ENCODE results near the gene EFHC1. TPM values are rescaled to one million over a fixed set of nuclear protein-coding genes. Genes with fewer than 3 reads are reported as not detected.
A peak's percentile ranks its signal among the peaks of the same experiment; 100 is the strongest.
"Not testable (repeated sequence)": the region's sequence is repeated elsewhere in the genome, so short reads cannot be mapped to it uniquely, and the experiment has no call there.

Gene EFHC1, protein sequence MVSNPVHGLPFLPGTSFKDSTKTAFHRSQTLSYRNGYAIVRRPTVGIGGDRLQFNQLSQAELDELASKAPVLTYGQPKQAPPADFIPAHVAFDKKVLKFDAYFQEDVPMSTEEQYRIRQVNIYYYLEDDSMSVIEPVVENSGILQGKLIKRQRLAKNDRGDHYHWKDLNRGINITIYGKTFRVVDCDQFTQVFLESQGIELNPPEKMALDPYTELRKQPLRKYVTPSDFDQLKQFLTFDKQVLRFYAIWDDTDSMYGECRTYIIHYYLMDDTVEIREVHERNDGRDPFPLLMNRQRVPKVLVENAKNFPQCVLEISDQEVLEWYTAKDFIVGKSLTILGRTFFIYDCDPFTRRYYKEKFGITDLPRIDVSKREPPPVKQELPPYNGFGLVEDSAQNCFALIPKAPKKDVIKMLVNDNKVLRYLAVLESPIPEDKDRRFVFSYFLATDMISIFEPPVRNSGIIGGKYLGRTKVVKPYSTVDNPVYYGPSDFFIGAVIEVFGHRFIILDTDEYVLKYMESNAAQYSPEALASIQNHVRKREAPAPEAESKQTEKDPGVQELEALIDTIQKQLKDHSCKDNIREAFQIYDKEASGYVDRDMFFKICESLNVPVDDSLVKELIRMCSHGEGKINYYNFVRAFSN
- 44.1 TPM for total RNA-seq (ENCODE audit: insufficient read depth, low replicate concordance)

DNA sequence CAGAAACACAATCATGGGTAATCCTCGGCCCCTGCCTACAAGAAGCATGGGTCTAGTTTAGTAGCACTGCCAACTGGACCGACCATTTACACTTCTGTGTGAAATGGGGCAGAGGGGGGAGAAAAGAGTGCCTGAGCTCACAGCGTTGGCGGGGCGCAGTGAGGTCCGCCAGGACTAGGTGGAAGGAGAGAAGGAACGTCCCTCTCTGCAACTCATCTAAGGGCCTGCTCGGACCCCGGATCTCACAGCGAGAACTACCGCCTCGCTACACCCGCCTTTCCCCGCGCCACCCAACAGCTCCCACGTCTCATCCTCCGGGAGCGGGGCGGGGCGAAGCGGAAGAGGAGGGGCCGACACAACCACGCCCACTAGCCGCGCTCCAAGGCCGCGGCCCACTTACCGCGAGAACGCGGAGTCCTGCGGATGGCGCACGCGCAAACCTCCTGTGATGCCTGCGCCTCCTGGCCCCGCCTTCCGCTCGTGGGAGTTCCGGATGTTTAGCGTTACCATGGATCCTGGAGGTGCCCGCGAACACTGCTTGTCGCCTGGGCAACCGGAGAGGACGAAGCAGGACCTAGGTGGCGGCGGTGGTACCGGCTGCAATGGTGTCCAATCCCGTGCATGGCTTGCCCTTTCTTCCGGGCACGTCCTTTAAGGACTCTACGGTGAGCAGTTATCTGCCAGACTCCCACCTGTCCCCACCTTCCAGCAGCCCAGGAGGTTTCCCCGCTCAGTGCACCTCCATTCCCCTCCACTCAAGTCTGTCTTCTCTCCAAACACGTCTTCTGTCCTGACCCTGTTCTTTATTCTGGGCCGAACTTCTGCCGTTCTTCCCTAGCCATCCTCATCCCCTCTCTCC lies at the start of gene EFHC1:
EFHC1 (plus strand) TSS at position 534 of the 859 bp plus-strand sequence; CDS start at position 603, 69 bp downstream.
- DNase-seq (ENCODE audit: low spot score): peak; percentile 99

DNA sequence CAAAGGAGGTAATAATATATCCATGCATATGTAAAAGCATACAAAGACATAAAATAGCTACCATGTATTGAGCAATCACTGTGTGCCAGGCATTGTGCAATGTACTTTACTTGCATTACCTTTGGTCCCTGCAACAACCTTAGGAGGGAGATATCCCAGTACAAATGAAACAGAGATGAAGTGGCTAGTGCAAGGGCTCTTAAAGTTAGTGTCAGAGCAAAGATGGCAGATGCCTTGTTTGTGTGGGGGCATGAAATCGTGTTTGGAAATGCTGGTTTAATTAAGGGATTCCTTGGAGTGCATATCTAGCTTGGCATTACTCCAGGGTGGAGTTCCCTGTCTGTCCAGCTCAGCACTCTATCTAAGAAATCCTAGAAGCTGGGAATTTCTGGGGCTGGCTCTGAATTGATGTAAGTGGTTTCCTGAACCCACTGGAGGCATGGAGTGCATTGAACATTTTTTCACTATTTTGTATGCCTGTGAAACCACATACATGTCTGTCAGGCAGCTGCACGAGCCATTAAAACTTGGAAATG lies 48.4 kb upstream of the EFHC1 start:
- DNase-seq (ENCODE audit: low spot score): peak; percentile 58

DNA sequence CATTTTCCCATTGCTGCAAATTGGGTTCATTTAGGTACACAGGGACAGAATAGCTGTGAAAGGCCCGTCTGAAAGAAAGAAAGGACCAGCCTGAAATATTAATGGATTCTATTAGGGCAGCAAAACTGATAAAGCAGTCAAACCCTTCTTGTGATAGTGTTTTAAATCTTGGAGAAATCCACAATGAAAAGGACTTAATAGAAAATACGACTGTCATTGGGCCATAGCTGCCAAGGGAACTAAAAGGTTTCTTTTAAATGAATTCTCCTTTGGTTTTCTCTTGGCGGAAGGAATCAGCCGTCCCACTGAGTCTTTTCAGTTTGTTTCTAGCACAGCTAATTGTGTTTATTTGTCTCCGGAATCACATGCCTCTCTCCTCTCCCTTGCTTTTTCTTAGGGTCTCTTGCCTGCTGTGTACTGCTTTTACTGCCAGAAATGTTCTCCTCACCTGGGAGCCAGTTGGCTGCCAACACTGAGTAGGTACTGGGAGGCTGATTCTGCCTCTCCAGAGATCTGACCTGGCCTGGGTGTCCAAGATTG lies 46.9 kb upstream of the EFHC1 start:
- no peak for DNase-seq (ENCODE audit: low spot score)

DNA sequence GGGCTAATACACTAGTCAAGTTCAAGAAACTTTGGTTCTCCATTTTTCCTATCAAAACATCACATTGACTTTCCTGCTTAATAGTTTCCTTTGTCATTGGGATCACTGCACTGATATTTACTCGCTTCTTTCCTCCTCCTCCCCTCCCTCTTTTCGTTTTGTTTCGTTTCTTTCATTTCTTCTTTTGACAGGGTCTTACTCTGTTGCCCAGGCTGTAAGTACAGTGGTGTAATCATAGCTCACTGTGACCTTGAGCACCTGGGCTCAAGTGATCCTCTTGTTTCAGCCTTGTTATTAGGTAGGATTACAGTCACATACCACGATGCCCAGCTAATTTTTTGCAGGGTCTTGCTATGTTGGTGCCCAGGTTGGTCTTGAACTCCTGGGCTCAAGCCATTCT lies 45.9 kb upstream of the EFHC1 start:
- DNase-seq (ENCODE audit: low spot score): no peak

DNA sequence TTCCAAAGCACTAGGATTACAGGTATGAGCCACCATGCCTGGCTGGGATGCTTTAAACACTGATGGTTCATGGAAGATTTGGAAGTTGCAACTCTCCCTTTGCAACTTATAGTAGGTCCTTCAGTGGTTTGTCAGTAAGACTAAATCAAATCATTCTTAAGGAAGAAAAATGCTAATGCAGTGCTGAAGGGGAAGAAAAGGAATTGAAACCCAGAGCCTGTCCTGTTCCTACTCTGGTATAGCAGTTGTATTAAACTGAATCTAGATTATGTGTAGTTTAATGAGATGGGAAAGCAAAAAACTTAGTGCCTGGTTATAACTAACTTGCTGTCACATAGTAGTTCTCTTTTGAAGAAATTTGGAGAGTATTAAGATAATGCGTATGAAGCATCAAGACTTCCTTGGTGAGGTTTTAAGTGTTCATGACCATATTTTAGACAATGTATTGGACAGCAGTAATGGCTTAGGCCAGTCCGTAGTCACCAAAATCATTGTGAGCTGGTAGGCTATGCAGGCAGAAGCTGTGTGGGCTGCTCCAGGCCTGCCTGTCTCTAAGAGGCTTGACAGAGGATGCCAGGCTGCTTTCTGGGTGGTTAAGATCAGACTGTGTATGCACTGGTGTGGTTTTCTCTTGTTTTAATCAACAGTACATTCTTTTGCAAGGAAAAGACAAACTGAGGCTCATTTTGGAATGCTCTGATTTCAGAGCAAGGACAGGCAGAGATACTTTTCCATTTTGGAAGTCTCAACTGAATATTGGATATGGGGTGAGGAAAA lies 44.2 kb upstream of the EFHC1 start:
- DNase-seq (ENCODE audit: low spot score): no peak

DNA sequence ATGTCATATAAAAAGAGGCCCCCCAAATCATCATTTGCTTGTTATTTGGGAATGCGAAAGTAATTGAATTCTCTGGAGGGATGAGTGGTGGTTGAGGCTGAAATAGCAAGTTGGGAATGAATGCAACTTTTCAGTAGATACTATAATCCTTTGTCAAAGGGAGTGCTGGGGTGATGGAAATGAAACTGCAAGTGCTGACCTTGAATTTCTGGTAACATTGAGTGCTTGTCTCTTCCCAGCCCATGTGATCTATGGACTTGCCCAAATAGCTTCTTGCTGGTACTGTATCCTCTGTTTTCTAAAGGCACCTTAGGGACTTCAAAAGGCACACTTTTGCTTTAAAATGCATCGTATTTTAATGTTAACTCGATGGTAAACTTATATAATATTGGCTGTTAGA lies 43.4 kb upstream of the EFHC1 start:
- DNase-seq (ENCODE audit: low spot score): peak; percentile 20

DNA sequence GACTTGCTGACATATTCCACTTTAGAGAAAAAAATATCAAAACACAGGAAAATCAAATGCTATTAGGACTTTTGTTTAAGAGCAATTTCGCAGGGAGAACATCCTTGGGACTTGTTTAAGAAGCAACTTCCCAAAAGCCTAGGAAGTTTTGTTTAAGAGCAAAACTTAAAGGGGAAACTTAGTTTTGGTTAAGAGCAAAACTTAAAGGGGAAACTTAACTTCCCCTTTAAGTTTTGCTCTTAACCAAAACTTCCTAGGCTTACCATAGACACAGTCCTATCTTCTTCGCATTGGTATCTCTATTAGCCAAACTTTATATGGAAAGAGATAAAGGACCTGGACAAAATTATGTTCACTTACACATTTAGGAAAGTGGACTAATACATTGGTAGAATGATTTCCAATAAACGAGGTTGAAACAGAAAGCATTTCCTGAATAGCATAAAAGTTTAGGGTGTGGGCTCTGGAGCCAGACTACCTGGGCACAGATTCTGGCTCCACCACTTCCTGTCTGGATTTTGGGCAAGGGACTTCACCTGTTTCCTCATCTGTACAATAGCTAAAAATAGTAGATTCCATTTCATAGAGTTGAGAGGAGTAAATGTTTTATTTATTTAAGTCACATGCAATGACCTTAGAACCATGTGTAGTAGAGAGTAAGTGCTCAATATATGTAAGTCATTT lies 42.5 kb upstream of the EFHC1 start:
- no peak for DNase-seq (ENCODE audit: low spot score)

DNA sequence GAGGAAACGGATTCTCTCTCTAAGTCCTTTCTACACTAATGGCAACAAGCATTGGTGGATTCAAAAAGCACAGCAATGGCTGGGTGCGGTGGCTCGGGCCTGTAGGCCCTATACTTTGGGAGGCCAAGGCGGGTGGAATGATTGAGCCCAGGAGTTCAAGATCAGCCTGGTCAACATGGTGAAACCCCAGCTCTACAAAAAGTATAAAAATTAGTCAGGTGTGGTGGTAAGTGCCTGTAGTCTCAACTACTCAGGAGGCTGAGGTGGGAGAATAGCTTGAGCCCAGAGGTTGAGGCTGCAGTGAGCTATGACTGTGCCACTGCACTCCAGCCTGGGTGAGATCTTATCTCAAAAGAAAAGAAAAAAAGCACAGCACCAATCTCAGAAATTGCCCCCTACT lies 38.9 kb upstream of the EFHC1 start:
- no peak for DNase-seq (ENCODE audit: low spot score)

DNA sequence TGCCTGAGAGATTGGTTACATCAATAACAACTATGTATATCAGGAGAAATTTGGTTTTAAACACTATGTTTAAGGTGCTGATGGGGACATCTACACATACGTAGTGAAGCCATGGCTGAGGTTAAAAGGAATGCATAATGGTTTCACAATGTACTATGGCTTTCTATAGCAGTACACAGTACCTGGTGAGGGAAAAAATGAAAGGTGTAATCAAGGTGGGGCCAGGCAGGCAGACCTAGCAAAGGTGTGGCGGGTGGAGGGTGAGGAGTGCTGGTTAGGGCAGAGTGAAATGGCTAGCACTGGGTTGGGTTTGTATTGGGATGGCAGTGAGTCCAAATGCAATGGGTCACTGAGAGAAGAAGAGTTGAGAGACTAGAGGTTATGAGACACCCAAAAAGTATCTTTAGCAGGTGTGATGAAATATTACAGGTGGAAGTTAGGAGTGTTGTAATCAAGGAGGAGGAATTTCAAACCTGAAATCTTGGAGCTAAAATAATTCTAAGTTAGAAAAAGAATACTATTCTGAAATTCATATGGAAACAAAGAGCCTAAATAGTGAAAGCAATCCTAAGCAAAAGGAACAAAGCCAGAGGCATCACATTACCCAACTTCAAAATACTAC lies 35.9 kb upstream of the EFHC1 start:
- DNase-seq (ENCODE audit: low spot score): no peak

DNA sequence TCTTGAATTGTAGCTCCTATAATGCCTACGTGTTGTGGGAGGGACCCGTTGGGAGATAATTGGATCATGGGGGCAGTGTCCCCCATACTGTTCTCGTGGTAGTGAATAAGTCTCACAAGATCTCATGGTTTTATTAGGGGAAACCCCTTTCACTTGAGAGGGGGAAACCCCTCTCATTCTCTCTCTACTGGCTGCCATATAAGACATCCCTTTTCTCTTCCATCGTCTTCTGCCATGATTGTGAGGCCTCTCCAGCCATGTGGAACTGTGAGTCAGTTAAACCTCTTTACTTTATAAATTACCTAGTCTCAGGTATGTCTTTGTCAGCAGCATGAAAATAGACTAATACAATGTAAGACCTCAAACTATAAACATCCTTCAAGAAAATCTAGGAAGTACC lies 35.1 kb upstream of the EFHC1 start:
- no peak for DNase-seq (ENCODE audit: low spot score)

DNA sequence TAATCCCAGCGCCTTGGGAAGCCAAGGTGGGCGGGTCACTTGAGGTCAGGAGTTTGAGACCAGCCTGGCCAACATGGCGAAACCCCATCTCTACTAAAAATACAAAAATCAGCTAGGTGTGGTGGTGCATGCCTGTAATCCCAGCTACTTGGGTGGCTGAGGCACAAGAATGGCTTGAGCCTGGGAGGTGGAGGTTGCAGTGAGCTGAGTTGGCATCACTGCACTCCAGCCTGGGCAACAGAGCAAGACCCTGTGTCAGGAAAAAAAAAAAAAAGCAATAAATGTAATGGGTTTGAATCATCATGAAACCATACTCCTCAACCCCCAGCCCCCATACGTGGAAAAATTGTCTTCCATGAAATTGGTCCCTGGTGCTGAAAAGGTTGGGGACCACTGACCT lies 32.0 kb upstream of the EFHC1 start:
- DNase-seq (ENCODE audit: low spot score): not testable (repeated sequence)

DNA sequence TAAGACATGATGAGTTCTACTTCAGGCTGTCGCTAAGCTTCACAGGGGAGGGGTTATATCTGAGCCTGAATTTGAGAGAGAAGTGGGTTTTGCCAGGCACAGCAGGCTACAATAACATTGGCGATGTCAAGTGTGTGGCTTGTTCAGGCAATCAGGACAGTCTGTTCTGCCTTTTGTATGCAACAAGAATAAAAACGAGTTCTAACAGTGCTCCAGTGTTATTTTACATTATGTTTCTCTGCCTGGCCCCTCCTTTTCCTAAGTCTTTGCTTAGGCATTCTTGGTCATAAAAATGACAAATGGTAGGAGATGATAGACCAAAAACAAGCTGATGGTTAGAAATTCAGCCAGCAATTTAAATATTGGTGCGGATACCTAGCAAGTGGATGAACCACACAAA lies 31.4 kb upstream of the EFHC1 start:
- no peak for DNase-seq (ENCODE audit: low spot score)

DNA sequence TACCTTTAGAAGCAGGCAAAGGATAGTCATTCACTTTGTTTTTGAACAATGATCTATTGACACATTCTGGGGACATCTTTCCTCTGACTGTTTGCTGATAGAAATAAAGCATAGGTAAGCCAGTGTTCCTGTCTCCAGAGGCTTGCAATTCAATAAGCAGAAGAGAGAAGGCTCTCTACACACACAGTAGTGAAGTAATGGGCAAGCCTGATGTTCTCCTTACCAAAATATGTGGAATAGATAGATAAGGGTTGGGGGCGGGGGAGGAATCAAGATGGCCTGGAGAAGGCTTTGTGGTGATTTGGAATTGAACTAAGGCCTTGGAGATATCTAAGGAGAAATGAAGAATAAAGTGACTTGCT lies 30.9 kb upstream of the EFHC1 start:
- no peak for DNase-seq (ENCODE audit: low spot score)

DNA sequence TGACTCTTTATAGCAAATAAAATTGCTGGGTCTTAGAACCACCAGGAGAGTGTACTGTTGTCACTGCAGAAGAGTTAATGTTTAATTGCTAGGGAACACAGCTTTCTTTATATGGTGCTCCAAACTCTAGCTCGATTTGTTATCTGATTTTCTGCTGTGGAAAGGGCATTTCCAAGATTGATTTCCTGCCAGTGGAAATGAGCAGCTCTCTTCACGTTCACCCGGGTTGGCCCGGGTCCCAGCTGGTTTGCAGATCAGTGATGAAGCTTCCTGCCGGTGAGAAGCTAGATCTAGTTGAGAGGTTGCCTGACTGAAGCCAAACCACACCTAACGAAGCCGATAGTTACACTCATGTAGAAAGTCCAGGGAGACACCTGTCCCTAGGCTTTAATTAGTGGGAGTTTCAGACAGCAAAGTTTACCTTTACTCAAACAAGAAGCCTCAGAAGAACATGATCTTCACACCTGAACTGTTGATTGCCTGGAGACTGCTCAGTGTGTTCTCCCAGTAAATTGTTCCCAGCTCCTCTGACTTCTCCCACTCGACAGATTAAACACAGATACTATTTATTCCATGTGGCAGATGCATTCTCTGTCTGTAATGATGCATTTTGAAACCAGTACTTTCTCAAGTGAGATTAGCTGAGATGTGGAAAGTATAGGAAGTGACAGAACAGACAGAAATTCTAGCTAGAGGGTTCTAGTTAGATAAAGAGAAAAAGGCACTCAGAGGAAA lies 30.3 kb upstream of the EFHC1 start:
- DNase-seq (ENCODE audit: low spot score): peak; percentile 30

DNA sequence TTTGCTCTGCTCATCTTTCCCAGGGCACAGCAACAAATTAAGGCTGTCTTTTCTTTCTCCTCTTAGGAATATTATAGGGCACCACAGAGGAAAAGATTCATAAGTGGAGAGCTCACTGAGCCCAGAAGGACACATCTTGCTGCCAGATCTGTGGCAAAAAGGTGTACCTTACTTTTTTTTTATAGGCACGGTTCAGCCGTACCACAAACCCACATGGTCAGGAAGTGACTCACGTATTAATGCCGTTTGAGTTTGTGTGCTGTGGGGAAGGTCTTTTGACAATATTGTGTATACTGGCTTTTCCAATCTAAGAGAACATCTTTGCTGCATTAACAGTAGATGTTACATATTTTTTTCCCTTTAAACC lies 29.8 kb upstream of the EFHC1 start:
- no peak for DNase-seq (ENCODE audit: low spot score)

DNA sequence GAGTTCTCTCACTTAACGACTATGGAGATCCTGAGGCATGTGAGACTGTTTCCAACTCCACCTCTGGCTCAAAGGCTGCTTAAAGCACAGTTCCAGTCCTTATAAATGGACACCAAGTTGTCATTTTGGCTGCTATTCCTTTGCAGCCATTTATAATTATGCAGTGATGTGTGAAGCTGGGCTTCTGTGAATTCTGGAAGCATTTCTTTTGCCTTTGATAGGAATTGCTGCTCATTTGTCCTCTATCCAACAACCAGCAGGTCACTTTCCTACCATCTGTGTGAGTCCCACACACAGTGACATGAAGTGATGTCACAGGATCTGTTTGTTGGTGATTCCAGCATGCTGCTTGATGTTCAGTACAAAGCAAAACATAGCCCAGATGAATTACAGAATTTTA lies 28.5 kb upstream of the EFHC1 start:
- no peak for DNase-seq (ENCODE audit: low spot score)

DNA sequence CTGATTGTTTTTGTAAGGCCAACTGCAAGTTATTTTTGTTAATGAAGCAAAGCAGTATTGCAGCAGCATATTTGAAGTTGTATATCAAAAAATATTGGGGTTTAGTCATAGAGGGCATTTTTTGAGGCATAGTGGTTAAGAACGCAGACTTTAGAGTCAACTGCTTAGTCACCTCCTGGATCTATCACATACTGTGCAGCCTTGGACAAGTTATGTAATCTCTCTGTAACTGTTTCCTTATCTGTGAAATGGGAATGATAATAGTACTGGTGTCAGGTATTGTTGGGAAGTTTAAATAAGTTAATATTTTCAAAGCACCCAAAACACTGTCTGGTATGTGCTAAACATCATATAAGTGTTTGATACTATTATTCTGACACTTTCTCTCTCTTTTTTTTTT lies 27.2 kb upstream of the EFHC1 start:
- no peak for DNase-seq (ENCODE audit: low spot score)

DNA sequence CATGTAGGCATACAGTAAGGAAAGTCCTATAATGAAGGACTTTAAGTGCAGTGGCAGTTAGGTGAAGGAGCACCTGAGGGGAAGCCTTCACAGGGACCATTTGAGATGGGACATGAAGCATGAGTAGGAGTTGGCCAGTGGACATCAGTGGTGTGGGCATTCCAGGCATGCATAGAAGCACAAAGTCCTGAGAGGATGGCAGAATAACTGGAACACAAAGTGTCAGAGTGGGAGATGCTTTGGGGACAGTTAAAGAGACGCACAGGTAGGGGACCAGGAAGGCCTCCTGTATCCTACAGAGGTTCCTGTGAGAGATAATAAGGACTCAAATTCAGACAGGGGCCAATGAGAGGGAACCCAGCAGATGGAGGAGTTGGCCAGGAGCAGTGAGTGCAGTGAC lies 26.4 kb upstream of the EFHC1 start:
- no peak for DNase-seq (ENCODE audit: low spot score)

DNA sequence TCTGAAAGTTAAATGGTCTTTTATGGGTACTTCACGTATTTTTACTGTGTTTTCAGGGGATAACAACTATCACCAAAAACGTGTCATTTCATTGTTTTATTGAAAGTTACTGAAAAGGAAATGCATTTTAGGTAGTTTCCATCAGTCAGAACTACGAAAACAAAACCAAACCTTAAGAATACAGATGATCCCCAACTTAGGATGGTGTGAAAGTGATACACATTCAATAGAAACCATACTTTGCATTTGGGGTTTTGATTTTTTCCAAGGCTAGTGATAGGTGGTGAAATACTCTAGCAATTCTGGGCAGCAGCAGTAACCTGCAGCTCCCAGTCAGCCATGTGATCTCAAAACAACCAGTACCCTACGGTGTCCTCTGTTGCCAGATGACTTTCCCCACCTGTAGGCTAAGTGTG lies 25.9 kb upstream of the EFHC1 start:
- DNase-seq (ENCODE audit: low spot score): no peak
